Brain microvascular endothelial cell (primary cell): ENCODE measurements around the gene BRICD5.

Source experiments
- DNase-seq: peaks from one replicate; pipeline ENCODE4 v3.0.0-alpha.2; 2020
- H3K27ac ChIP-seq: fragments of 250-450 bp; sonication (Bioruptor Pico); 2 replicates; pipeline ENCODE4 v1.5.1; 2020; ENCODE audit warnings: mild to moderate bottlenecking, moderate library complexity
- H3K27me3 ChIP-seq: fragments of 250-450 bp; sonication (Bioruptor Pico); replicated peaks from 2 replicates; pipeline ENCODE4 v1.5.1; 2020; ENCODE audit warnings: mild to moderate bottlenecking
- H3K36me3 ChIP-seq: fragments of 250-450 bp; sonication (Bioruptor Pico); replicated peaks from 2 replicates; pipeline ENCODE4 v1.5.1; 2020; ENCODE audit warnings: mild to moderate bottlenecking
- H3K4me3 ChIP-seq: 2 replicates; pipeline ENCODE4 v1.5.1; 2011; ENCODE audit warnings: low read depth, mild to moderate bottlenecking, control low read depth, low read length, moderate library complexity
- in situ Hi-C: cut with HindIII; loops from 2 replicates; pipeline ENCODE4 v1.10.0; 2017; ENCODE audit warnings: low sequenced_read_pairs, low pct_ligation_motif_present
- TF ChIP-seq, protein P1 (sequence below): IDR thresholded peaks from 2 replicates; pipeline ENCODE4 v1.5.1; 2011; ENCODE audit warnings: low read depth, mild to moderate bottlenecking, moderate library complexity, low read length, control low read depth, inconsistent platforms; ENCODE audit errors: missing control alignments

The BRICD5 gene

DNA sequence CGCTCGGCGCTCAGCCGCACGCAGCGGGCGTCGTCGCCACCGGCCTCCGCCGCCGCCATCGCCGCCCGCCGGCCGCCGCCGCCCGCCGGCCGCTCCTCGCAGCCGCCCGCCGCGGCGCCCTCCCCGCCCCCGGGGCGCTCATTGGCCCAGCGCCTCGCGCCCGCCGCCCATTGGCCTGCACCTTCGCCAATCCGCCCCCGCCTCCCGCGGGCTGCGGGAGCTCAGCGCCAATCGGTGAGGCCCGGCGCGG is 4.0 kb upstream of the BRICD5 start, which contains the start of gene PGP:
Gene PGP, minus strand, starts transcription at position 122 of the 250 bp plus-strand sequence. Its CDS starts 63 bp downstream, at position 59.
- TF ChIP-seq, protein P1, sequence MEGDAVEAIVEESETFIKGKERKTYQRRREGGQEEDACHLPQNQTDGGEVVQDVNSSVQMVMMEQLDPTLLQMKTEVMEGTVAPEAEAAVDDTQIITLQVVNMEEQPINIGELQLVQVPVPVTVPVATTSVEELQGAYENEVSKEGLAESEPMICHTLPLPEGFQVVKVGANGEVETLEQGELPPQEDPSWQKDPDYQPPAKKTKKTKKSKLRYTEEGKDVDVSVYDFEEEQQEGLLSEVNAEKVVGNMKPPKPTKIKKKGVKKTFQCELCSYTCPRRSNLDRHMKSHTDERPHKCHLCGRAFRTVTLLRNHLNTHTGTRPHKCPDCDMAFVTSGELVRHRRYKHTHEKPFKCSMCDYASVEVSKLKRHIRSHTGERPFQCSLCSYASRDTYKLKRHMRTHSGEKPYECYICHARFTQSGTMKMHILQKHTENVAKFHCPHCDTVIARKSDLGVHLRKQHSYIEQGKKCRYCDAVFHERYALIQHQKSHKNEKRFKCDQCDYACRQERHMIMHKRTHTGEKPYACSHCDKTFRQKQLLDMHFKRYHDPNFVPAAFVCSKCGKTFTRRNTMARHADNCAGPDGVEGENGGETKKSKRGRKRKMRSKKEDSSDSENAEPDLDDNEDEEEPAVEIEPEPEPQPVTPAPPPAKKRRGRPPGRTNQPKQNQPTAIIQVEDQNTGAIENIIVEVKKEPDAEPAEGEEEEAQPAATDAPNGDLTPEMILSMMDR, result no peak
- in situ Hi-C loops, result no loop called here
- Histone ChIP-seq H3K27me3 (no peaks in the 10 kb centered on the region), H3K4me3 (peak within 1 kb of the TSS; percentile 74), H3K27ac (peak within 1 kb of the TSS; percentile 85), H3K36me3 (no peaks in the 10 kb centered on the region)
- DNase-seq, result no peak

DNA sequence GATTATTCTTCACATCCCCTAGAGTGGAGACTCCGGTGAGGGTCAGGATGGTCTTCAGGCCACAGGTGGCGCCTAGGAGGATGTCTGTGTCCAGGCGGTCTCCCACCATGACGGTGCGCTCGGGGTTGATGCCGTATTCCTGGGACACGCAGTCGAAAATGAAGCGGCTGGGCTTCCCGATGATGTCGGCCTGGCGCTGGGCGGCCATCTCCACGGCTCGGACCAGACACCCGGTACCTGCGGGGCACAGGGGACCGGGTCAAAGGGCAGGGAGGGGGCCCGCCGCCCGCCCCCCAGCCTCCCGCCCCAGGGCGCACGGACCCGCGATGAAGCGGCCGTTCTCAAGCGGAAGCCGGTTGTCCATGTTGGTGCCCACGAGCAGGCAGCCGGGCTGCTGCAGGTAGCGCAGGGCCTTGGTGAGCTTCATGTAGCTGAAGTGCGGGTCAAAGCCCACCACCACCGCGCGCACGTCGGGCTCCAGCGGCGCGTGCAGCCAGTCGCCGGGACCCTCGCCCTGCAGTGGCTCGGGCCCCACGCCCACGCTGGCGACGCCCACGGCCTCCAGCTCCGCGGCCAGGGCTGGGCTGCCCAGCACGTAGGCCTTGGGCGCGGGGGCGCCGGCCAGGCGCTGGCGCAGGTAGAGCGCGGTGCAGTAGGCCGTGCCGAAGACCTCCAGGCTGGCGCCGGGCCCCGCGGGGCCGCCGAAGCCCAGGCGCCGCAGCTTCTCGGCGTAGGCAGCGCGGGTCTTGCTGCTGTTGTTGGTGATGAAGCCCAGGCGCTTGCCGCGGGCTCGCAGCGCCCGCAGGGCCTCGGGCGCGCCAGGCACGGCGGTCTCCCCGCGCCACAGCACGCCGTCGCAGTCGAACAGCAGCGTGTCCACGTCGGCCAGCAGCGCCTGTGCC is 3.4 kb upstream of the BRICD5 start:
- Histone ChIP-seq H3K4me3 (peak overlapping the region; percentile 68), H3K27ac (peak overlapping the region; percentile 72), H3K27me3 (no peaks in the 10 kb centered on the region), H3K36me3 (peaks cover 6% of the 10 kb centered on the region)
- DNase-seq, result no peak
- in situ Hi-C loops, result no loop called here
- TF ChIP-seq, protein P1, result peak; percentile 8

DNA sequence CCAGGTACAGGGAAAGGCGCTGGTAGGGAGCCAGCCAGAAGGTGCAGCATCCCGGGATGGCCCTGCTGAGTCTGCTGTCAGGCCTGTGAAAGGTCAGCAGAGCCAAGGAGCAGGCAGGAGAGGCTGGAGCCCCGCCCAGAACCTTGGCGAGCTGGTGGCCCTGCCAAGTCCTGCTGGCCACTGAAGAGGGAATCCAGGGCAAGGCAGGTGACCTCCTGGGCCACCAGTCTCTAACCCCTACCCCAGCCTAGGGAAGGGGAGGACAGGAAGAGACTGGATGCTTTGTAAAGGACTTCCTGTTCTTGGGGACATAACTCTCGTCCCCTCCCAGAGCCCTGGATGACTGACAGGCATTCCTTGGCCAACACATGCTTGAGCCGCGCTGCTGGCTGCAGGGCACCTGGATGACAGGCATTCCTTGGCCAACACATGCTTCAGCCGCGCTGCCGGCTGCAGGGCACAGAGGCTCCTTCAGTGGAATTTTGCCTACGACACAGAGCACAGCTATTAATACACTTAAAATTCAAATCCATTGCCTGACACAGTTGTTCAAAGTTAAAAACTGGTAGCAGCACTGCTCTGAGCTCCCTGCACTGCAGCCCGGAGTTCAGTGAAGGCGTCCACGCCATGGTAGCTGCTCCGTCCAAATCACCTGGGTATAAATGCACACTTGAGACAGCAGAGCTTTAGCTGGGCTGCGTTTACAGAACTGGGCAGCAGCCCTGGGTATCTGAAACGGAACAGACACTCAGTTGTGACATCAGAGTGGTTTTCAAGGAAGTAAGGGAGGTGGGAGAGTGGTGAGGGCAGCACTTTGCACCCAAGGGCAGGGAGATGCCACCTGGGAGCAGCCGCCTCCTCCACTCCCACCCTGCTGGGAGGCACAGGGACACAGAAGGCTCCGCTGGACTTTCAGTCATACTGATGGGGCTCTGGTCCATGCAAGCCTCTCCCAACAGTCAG is 2.0 kb upstream of the BRICD5 start:
- no peak for DNase-seq
- H3K27ac ChIP-seq, result no peak overlapping the region
- no peaks in the 10 kb centered on the region for H3K27me3 ChIP-seq
- in situ Hi-C loops, result no loop called here
- peak overlapping the region; percentile 68 for H3K4me3 ChIP-seq
- TF ChIP-seq, protein P1, result no peak
- H3K36me3 ChIP-seq, result peaks cover 19% of the 10 kb centered on the region

DNA sequence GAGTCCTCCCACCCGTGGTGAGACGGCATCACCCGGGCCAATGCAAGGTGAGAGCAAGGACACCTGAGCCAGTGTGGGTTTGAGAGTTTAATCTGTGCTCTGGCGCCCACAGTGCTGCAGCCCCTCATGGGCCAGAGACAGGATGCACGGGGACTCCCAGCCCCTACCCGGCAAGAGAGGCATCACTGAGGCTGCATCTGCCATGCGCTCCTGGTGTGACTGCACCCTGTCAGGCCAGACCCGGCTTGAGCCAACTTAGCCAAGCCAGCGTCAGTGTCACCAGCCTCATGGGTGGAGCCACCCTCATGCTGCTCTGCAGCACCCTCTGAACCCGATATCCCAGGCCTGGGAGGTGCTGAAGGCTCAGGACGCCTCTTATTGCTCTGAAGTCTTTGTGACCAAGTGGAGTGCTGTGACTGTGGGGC is 1.3 kb upstream of the BRICD5 start:
- in situ Hi-C loops, result no loop called here
- DNase-seq, result no peak
- Histone ChIP-seq H3K27me3 (no peaks in the 10 kb centered on the region), H3K36me3 (peaks cover 20% of the 10 kb centered on the region), H3K27ac (no peak overlapping the region), H3K4me3 (no peak overlapping the region)
- TF ChIP-seq, protein P1, result no peak

DNA sequence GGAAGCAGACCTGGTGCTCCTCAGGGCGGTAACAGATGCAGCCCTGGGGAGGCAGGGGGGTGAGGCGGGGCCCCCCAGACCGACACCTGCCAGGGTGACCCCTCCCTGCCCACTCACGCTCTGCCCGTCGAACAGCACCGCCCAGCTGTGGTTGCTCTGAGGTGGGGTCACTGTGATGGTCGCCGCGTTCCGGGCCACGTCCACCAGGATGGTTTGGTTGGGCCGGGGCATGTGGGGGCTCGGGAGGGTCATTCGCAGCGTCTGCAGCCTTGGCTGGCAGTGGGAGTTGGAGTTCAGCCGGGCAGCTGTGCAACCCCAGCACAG is 692 bp downstream of the BRICD5 start:
- TF ChIP-seq, protein P1, result no peak

More for the DNA sequence above, 692 bp downstream of the BRICD5 start:
- Histone ChIP-seq H3K36me3 (peaks cover 22% of the 10 kb centered on the region), H3K4me3 (no peak overlapping the region), H3K27me3 (no peaks in the 10 kb centered on the region), H3K27ac (no peak overlapping the region)
- in situ Hi-C loops, result no loop called here
- no peak for DNase-seq
